Measurements from ENCODE around the gene PCK2. TPM values are rescaled to one million over a fixed set of nuclear protein-coding genes. Genes with fewer than 3 reads are reported as not detected.
A peak's percentile ranks its signal among the peaks of the same experiment; 100 is the strongest.

PCK2 gene
- total and polyA plus RNA-seq, 2 of the 13 experiments (the other 11 are each of a cell fraction or from before 2014, with no cell fraction given): 129 to 272 TPM

GRCh38 chr14:24141097-24141880, 47.2 kb downstream of the PCK2 start, which contains the start of gene EMC9 (continued):
- TF ChIP-seq ZNF646 (CRISPR knock-in tag; IDR thresholded peaks at IDR 0.05) (no peak), MAFK (conservative IDR thresholded peaks at IDR 0.05 in 1 of 2, IDR thresholded peaks at IDR 0.05 in 1 of 2; ENCODE audit: low read length in 2 of 2) (peak; percentile 49 to 63), NONO (IDR thresholded peaks at IDR 0.05) (no peak), NONO (CRISPR knock-in tag; conservative IDR thresholded peaks at IDR 0.05) (no peak), MXI1 (IDR thresholded peaks at IDR 0.05; ENCODE audit: borderline replicate concordance, low read depth, low read length) (peak; percentile 97; the same call in 1 of the 3 replicates), ZSCAN22 (CRISPR knock-in tag; IDR thresholded peaks at IDR 0.05) (peak; percentile 89), NFIC (IDR thresholded peaks at IDR 0.05; ENCODE audit: low read length) (no peak), MTA1 (CRISPR knock-in tag; IDR thresholded peaks at IDR 0.05; ENCODE audit: borderline replicate concordance) (peak; percentile 98), RELA (CRISPR knock-in tag; IDR thresholded peaks at IDR 0.05) (peak; percentile 84), MZF1 (CRISPR knock-in tag; IDR thresholded peaks at IDR 0.05; ENCODE audit: borderline replicate concordance) (peak; percentile 97), MTA3 (CRISPR knock-in tag; IDR thresholded peaks at IDR 0.05) (no peak), ZNF761 (CRISPR knock-in tag; conservative IDR thresholded peaks at IDR 0.05) (peak; percentile 97; the same call in 1 of the 2 replicates), TGIF2 (CRISPR knock-in tag; IDR thresholded peaks at IDR 0.05) (peak; percentile 86; the same call in 1 of the 2 replicates), FOXC1 (CRISPR knock-in tag; IDR thresholded peaks at IDR 0.05; ENCODE audit: borderline replicate concordance) (no peak), RFX1 (IDR thresholded peaks at IDR 0.05) (no peak; the same call in 1 of the 2 replicates), KLF13 (CRISPR knock-in tag; IDR thresholded peaks at IDR 0.05) (peak; percentile 94), GPBP1L1 (CRISPR knock-in tag; IDR thresholded peaks at IDR 0.05) (no peak), ZKSCAN5 (CRISPR knock-in tag; IDR thresholded peaks at IDR 0.05) (no peak), ZNF772 (CRISPR knock-in tag; IDR thresholded peaks at IDR 0.05) (peak; percentile 97), ZNF747 (CRISPR knock-in tag; IDR thresholded peaks at IDR 0.05; ENCODE audit: borderline replicate concordance) (peak; percentile 97), ZNF644 (CRISPR knock-in tag; IDR thresholded peaks at IDR 0.05; ENCODE audit: low read depth) (peak; percentile 68), BCL6 (CRISPR knock-in tag; IDR thresholded peaks at IDR 0.05) (no peak; the same call in 1 of the 2 replicates), ZNF615 (CRISPR knock-in tag; IDR thresholded peaks at IDR 0.05; ENCODE audit: borderline replicate concordance) (no peak), MAX (IDR thresholded peaks at IDR 0.05) (no peak)
